Gastrocnemius medialis (tissue), 4 donors: ENCODE results near the gene ATP1B3. TPM values are rescaled to one million over a fixed set of nuclear protein-coding genes. Genes with fewer than 3 reads are reported as not detected.
A peak's percentile ranks its signal among the peaks of the same experiment; 100 is the strongest.

Experiments
- ATAC-seq, 2 donors: fragments of 150-250 bp; one replicate each; pipeline ENCODE4 v1.9.1; 2016
- DNase-seq, 2 donors: peaks; one replicate each; pipeline ENCODE4 v3.0.0-alpha.2; 2019
- H3K27ac ChIP-seq, 4 donors: fragments of 200-600 bp; sonication (generic); 1 replicate in 1 of 4; 2 replicates in 3 of 4; pipeline ENCODE4 v1.5.1; 2016 to 2018; ENCODE audit warnings: mild to moderate bottlenecking in 2 of 4, moderate library complexity in 1 of 4
- H3K27me3 ChIP-seq, 3 donors: fragments of 200-600 bp; sonication (generic) in 2 of 3; 1 replicate in 1 of 3; 2 replicates in 2 of 3; pipeline versions ENCODE4 v1.5.1 to v1.6.0; 2016 to 2019; ENCODE audit warnings: mild to moderate bottlenecking in 1 of 3, moderate library complexity in 1 of 3
- H3K36me3 ChIP-seq, 2 donors: fragments of 200-600 bp; sonication (generic) in 1 of 2; one replicate each; pipeline ENCODE4 v1.5.1; 2017 to 2018
- H3K4me1 ChIP-seq, 2 donors: fragments of 200-600 bp; sonication (generic) in 1 of 2; one replicate each; pipeline ENCODE4 v1.5.1; 2016 to 2017; ENCODE audit warnings: mild to moderate bottlenecking in 2 of 2
- H3K4me3 ChIP-seq, 4 donors: fragments of 200-600 bp; sonication (generic) in 3 of 4; 1 replicate in 1 of 4; 2 replicates in 3 of 4; pipeline ENCODE4 v1.5.1; 2016 to 2019; ENCODE audit warnings: mild to moderate bottlenecking in 2 of 4
- H3K9me3 ChIP-seq, 3 donors: fragments of 200-600 bp; sonication (generic) in 2 of 3; 1 replicate in 1 of 3; 2 replicates in 2 of 3; pipeline ENCODE4 v1.5.1; 2016 to 2019
- POLR2A ChIP-seq, 2 donors: fragments of 450-650 bp; IDR thresholded peaks; one replicate each; pipeline ENCODE4 v1.6.1; 2017; ENCODE audit warnings: antibody characterized with exemption in 2 of 2, mild to moderate bottlenecking in 2 of 2, moderate library complexity in 2 of 2
- in situ Hi-C, 4 donors: fragments of 200-750 bp; cut with MboI; loops; one replicate each; pipeline versions ENCODE4 v1.15.0 to v1.8.0; 2017; ENCODE audit warnings: low sequenced_read_pairs in 4 of 4
- intact Hi-C: fragments of 100-400 bp; cut with DNase I; formaldehyde crosslinking; loops from one replicate; pipeline ENCODE4 v1.15.1; 2023; ENCODE audit warnings: low total_unique reads
- total RNA-seq, 4 donors: library from RNA; depleted of rRNA; stranded (reverse); fragments of >200 nt; gene quantifications; one replicate each; pipeline versions ENCODE4 v1.1.0 to v1.2.3, GENCODE V29; 2016
- TF ChIP-seq, protein P1 (sequence below), 5 experiments: fragments of 450-650 bp in 3 of 5; fragments of 200-600 bp in 2 of 5; sonication (generic) in 2 of 5; IDR thresholded peaks in 4 of 5; conservative IDR thresholded peaks in 1 of 5; 1 replicate in 4 of 5; 2 replicates in 1 of 5; pipeline ENCODE4 v1.5.1; 2016 to 2019; ENCODE audit warnings: antibody characterized with exemption in 5 of 5, mild to moderate bottlenecking in 3 of 5, moderate library complexity in 3 of 5

The ATP1B3 gene
- total RNA-seq, 4 donors from 2014 or later: 16.2 to 35.9 (median 17.6) TPM

DNA sequence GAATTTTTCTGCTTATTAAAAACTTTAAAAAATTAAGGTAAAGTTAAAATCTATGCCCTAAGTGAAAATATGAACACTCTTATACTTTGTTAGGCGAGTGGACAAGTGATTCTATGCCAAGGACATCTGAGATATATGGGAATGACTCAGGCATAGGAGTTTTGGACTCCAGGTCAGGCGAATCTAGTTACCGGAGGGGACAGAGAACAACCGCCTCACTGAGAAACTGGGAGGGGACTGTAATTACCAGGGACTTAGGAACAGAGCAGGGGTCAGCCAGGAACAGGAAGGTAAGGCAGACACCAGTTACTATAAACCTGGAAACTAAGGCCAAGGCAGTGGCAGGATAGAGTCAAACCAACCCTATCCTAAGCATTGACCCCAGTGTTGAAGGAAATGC, 16.8 kb upstream of the ATP1B3 start:
- in situ Hi-C loops: loop anchor here in 1 of 4 donors (10.0 kb wide), 1 partner anchor 115 kb away; no protein-coding TSS in a partner anchor
- peak in 1 of 2 donors; percentile 73 for ATAC-seq
- Histone ChIP-seq H3K36me3 (no peaks in the 10 kb centered on the region), H3K27ac (peak overlapping the region in 1 of 4 donors; percentile 31), H3K4me1 (peaks cover 0 to 13% of the 10 kb centered on the region in 2 donors), H3K9me3 (no peaks in the 10 kb centered on the region), H3K27me3 (no peaks in the 10 kb centered on the region), H3K4me3 (no peak overlapping the region)
- intact Hi-C loops: no loop called here
- DNase-seq: no peak
- no peak for TF ChIP-seq POLR2A (IDR thresholded peaks at IDR 0.05)
- TF ChIP-seq, protein P1, sequence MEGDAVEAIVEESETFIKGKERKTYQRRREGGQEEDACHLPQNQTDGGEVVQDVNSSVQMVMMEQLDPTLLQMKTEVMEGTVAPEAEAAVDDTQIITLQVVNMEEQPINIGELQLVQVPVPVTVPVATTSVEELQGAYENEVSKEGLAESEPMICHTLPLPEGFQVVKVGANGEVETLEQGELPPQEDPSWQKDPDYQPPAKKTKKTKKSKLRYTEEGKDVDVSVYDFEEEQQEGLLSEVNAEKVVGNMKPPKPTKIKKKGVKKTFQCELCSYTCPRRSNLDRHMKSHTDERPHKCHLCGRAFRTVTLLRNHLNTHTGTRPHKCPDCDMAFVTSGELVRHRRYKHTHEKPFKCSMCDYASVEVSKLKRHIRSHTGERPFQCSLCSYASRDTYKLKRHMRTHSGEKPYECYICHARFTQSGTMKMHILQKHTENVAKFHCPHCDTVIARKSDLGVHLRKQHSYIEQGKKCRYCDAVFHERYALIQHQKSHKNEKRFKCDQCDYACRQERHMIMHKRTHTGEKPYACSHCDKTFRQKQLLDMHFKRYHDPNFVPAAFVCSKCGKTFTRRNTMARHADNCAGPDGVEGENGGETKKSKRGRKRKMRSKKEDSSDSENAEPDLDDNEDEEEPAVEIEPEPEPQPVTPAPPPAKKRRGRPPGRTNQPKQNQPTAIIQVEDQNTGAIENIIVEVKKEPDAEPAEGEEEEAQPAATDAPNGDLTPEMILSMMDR (IDR thresholded peaks at IDR 0.05 in 4 of 5, conservative IDR thresholded peaks at IDR 0.05 in 1 of 5): no peak

DNA sequence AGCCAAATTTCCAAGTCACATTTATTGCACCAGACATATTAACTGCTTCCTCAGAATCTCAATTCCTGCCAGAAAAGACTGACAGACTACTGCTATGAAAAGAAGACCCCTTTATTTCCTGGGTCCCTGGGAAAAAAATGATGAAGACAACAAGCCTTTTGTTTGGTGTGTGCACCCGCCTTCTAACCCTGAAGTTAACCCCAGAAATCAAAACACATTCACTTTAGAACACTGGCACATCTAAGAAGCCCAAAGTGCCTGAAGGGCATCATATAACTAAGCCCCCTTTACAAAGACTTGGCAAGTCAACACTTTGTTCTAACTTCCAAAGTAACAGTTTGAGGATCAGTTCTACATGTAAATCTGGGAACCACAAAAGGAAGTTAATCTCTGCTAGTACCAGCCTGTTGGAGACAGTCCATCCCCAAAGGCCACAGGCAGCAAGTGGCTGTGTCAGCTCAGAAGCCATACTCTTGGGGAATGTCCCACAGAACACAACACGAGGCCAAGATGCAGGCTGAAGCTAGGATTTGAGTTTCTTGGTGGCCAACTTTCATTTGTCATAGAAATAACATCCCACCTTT, 16.3 kb upstream of the ATP1B3 start:
- no peak overlapping the region for H3K4me3 ChIP-seq
- no peak for TF ChIP-seq POLR2A (IDR thresholded peaks at IDR 0.05)
- TF ChIP-seq, protein P1 (IDR thresholded peaks at IDR 0.05 in 4 of 5, conservative IDR thresholded peaks at IDR 0.05 in 1 of 5): no peak
- H3K27me3 ChIP-seq: no peaks in the 10 kb centered on the region
- intact Hi-C loops: no loop called here
- DNase-seq (no peak), ATAC-seq (no peak)
- no peaks in the 10 kb centered on the region for H3K36me3 ChIP-seq
- peak overlapping the region in 2 of 4 donors; percentile 13 to 31 for H3K27ac ChIP-seq
- no peaks in the 10 kb centered on the region for H3K9me3 ChIP-seq
- in situ Hi-C loops: loop anchor here in 1 of 4 donors (10.0 kb wide), 1 partner anchor 115 kb away; no protein-coding TSS in a partner anchor
- H3K4me1 ChIP-seq: peaks cover 0 to 13% of the 10 kb centered on the region in 2 donors

DNA sequence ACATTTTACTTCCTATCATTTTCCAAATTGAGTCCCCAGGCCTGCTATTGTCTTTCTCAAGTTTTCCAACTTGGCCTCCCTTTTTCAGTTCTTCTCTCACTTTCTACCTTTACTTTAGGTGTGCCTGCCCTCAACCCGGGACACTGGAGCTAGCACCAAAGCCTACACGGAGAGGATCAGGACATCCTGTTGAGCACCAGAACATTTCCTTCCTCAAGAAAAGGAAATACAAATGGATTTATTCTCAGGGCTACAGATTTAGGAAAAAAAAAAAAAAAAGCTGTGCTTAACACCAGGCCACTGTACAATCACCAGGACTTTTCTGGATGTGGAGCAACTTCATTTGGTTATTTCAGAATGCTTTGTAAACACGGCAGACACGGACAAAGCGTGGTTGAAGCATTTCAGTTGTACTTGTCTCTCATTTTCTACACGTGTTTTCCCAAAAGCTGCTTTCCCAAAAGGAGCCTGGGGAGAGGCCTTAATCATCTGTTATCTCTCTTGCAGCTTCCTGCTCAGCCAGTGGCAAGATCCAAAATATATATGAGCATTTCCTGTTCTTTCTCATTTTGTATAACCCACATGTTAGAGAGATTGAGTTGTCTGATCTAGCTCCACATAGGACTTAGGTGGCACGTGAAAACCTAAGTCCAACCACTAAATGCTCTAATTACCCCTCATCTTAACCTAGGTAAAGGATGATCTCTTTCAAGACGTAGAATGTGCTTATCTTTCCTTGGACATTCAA, 15.5 kb upstream of the ATP1B3 start:
- intact Hi-C loops (no loop called here), in situ Hi-C loops (loop anchor here in 1 of 4 donors (10.0 kb wide), 1 partner anchor 116 kb away; no protein-coding TSS in a partner anchor)
- H3K27me3 ChIP-seq: no peaks in the 10 kb centered on the region
- ATAC-seq: no peak
- no peaks in the 10 kb centered on the region for H3K36me3 ChIP-seq
- TF ChIP-seq POLR2A (IDR thresholded peaks at IDR 0.05): no peak
- TF ChIP-seq, protein P1 (IDR thresholded peaks at IDR 0.05 in 4 of 5, conservative IDR thresholded peaks at IDR 0.05 in 1 of 5): no peak
- no peak for DNase-seq
- H3K9me3 ChIP-seq: no peaks in the 10 kb centered on the region
- no peak overlapping the region for H3K4me3 ChIP-seq
- peak overlapping the region in 2 of 4 donors; percentile 11 to 13 for H3K27ac ChIP-seq
- H3K4me1 ChIP-seq: peaks cover 0 to 13% of the 10 kb centered on the region in 2 donors

DNA sequence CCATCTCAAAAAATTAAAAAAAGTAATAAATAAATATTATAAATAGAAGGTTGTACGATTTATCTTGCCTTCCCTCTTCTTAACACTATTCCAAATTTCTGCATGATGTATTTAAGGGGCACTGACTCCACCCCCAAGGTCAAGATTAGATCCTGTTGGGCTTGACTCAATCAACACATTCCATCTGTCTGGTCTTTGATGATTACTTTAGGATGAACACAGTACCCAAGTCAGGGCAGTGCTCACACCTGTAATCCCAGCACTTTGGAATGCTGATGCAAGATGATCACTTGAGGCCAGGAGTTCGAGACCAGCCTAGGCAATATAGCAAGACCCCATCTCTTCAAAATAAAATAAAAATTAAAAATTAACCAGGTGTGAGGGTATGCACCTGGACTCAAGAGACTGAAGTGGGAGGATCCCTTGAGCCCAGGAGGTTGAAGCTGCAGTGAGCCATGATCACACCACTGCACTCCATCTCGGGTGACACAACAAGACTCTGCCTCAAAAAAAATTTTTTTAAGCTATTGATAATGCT, 14.1 kb upstream of the ATP1B3 start:
- TF ChIP-seq POLR2A (IDR thresholded peaks at IDR 0.05): no peak
- H3K4me3 ChIP-seq: no peak overlapping the region
- intact Hi-C loops: no loop called here
- no peaks in the 10 kb centered on the region for H3K27me3 ChIP-seq
- no peak for ATAC-seq
- H3K9me3 ChIP-seq: no peaks in the 10 kb centered on the region
- no peaks in the 10 kb centered on the region for H3K36me3 ChIP-seq
- peaks cover 0 to 13% of the 10 kb centered on the region in 2 donors for H3K4me1 ChIP-seq
- no peak overlapping the region for H3K27ac ChIP-seq
- in situ Hi-C loops: loop anchor here in 1 of 4 donors (10.0 kb wide), 1 partner anchor 118 kb away; no protein-coding TSS in a partner anchor
- DNase-seq: no peak

DNA sequence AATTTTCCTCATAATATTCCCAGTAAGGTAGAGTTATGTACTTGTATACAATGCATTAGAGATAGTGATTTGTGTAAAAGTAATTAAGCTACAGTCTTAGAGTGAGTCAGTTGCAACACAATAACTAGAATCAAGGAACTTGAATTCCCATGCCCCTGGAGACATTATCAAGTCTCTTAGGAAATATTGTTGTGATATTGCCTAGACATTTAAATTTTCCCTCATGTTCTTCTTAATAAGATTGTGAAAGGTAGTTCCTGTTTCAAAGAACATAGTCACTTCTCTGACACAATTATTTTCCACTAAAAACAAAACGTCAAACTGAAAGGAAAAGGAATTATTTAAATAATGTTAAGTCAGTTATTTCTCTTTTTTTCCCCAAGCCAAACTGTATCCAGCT, 13.0 kb upstream of the ATP1B3 start:
- no peak for ATAC-seq
- TF ChIP-seq, protein P1 (IDR thresholded peaks at IDR 0.05 in 4 of 5, conservative IDR thresholded peaks at IDR 0.05 in 1 of 5): no peak
- no peak for TF ChIP-seq POLR2A (IDR thresholded peaks at IDR 0.05)
- H3K9me3 ChIP-seq: no peaks in the 10 kb centered on the region
- H3K4me3 ChIP-seq: no peak overlapping the region
- DNase-seq: no peak
- H3K27ac ChIP-seq: no peak overlapping the region
- H3K36me3 ChIP-seq: no peaks in the 10 kb centered on the region
- in situ Hi-C loops: loop anchor here in 1 of 4 donors (10.0 kb wide), 1 partner anchor 119 kb away; no protein-coding TSS in a partner anchor
- intact Hi-C loops: no loop called here
- no peaks in the 10 kb centered on the region for H3K27me3 ChIP-seq
- peaks cover 0 to 13% of the 10 kb centered on the region in 2 donors for H3K4me1 ChIP-seq
